Mucosa of descending colon (tissue), 3 donors: ENCODE results near the gene AP3S2. TPM values are rescaled to one million over a fixed set of nuclear protein-coding genes. Genes with fewer than 3 reads are reported as not detected.

ENCODE experiments used
- ATAC-seq: fragments of 200-7000 bp; cut with Tn5 transposase; one replicate; pipeline ENCODE4 v1.9.1; 2020; ENCODE audit warnings: mild to moderate bottlenecking, moderate library complexity
- DNase-seq, 3 donors: peaks; one replicate each; pipeline ENCODE4 v3.0.0-alpha.2; 2020
- H3K36me3 ChIP-seq: fragments of 200-600 bp; one replicate; pipeline ENCODE4 v1.8.0; 2021; ENCODE audit warnings: low read depth, mild to moderate bottlenecking
- H3K4me1 ChIP-seq: fragments of 200-600 bp; one replicate; pipeline ENCODE4 v1.8.0; 2021; ENCODE audit warnings: low read depth, mild to moderate bottlenecking
- H3K4me3 ChIP-seq: fragments of 200-600 bp; one replicate; pipeline ENCODE4 v1.8.0; 2021; ENCODE audit warnings: mild to moderate bottlenecking
- H3K9me3 ChIP-seq: fragments of 200-600 bp; one replicate; pipeline ENCODE4 v1.8.0; 2021; ENCODE audit warnings: mild to moderate bottlenecking
- CTCF ChIP-seq: fragments of 200-600 bp; IDR thresholded peaks from one replicate; pipeline ENCODE4 v1.8.0; 2022; ENCODE audit warnings: antibody characterized with exemption, mild to moderate bottlenecking
- intact Hi-C, 2 donors: fragments of 100-400 bp; cut with DNase I in 1 of 2; cut with micrococcal nuclease in 1 of 2; formaldehyde crosslinking; loops; one replicate each; pipeline versions ENCODE4 v1.11.0 to v1.11.1; 2022; cut with DNase I, micrococcal nuclease
- total RNA-seq, 3 donors: library from RNA; stranded (reverse); fragmentation: NEBNext Ultra II Directional in 2 of 3; extraction: Animal tissue kit (Norgen Biotek cat#: 25700) in 2 of 3; gene quantifications; one replicate each; pipeline versions ENCODE4 v1.2.1 to v1.2.4, GENCODE V29; 2021 to 2023
- donor health status: DM: no; HTN: no; CAD: no; lungs with moderate emphysema.
- donor health status: DM: no; HTN: no; CAD: no.
- donor health status: DM: no; HTN: yes; CAD: no.

AP3S2 gene
- total RNA-seq, 3 donors from 2014 or later = 56.1 to 93.4 (median 65.1) TPM

GRCh38 chr15:89903015-89903857 lies 9.4 kb upstream of the AP3S2 start:
- Histone ChIP-seq H3K36me3 (no peaks in the 10 kb centered on the region), H3K9me3 (no peaks in the 10 kb centered on the region), H3K4me1 (no peaks in the 10 kb centered on the region), H3K4me3 (no peak overlapping the region)
- DNase-seq = no peak
- ATAC-seq = no peak
- intact Hi-C loops = loop anchor here in 1 of 2 donors (10.0 kb wide), 1 partner anchor 172 kb away; no protein-coding TSS in a partner anchor
- TF ChIP-seq CTCF = no peak

GRCh38 chr15:89900849-89901248 lies 7.1 kb upstream of the AP3S2 start:
- DNase-seq (no peak), ATAC-seq (no peak)
- TF ChIP-seq CTCF = no peak
- Histone ChIP-seq H3K9me3 (no peaks in the 10 kb centered on the region), H3K4me1 (no peaks in the 10 kb centered on the region), H3K36me3 (no peaks in the 10 kb centered on the region), H3K4me3 (no peak overlapping the region)
- intact Hi-C loops = loop anchor here in 1 of 2 donors (10.0 kb wide), 1 partner anchor 174 kb away; no protein-coding TSS in a partner anchor

- DNase-seq = no peak
- Histone ChIP-seq H3K4me1 (peaks cover 3% of the 10 kb centered on the region), H3K9me3 (no peaks in the 10 kb centered on the region), H3K4me3 (no peak overlapping the region), H3K36me3 (no peaks in the 10 kb centered on the region)
- intact Hi-C loops = loop anchor here (10.0 kb wide), 1 partner anchor 175 kb away; no protein-coding TSS in a partner anchor
- peak; percentile 12 for ATAC-seq
- TF ChIP-seq CTCF = no peak
Measured at GRCh38 chr15:89899951-89900567, 6.3 kb upstream of the AP3S2 start.

- DNase-seq (no peak), ATAC-seq (peak; percentile 53)
- Histone ChIP-seq H3K9me3 (no peaks in the 10 kb centered on the region), H3K4me1 (peaks cover 9% of the 10 kb centered on the region), H3K4me3 (no peak overlapping the region), H3K36me3 (no peaks in the 10 kb centered on the region)
- TF ChIP-seq CTCF = no peak
- intact Hi-C loops = loop anchor here in 1 of 2 donors (10.0 kb wide), 1 partner anchor 175 kb away; no protein-coding TSS in a partner anchor
Measured at GRCh38 chr15:89899295-89899945, 5.6 kb upstream of the AP3S2 start.

- DNase-seq (peak in 2 of 3 donors; percentile 48 to 57), ATAC-seq (peak; percentile 57)
- H3K9me3 ChIP-seq = no peaks in the 10 kb centered on the region
- H3K4me3 ChIP-seq = no peak overlapping the region
- no peaks in the 10 kb centered on the region for H3K36me3 ChIP-seq
- intact Hi-C loops = loop anchor here in 1 of 2 donors (10.0 kb wide), 1 partner anchor 176 kb away; no protein-coding TSS in a partner anchor
- H3K4me1 ChIP-seq = peaks cover 9% of the 10 kb centered on the region
- no peak for TF ChIP-seq CTCF
Measured at GRCh38 chr15:89898614-89899294, 5.0 kb upstream of the AP3S2 start.
